DOHH2 (cell line): ENCODE data around the gene HERC4.

Experiments
- H3F3A ChIP-seq: fragments of 200-600 bp; sonication (generic), shearing (Covaris generic); 2 replicates; pipeline ENCODE4 v1.6.0; 2016; ENCODE audit warnings: antibody characterized with exemption, mild to moderate bottlenecking; ENCODE audit not compliant: control insufficient read depth, insufficient read depth
- H3K27ac ChIP-seq: fragments of 200-600 bp; sonication (generic); 2 replicates; pipeline ENCODE4 v1.5.1; 2014; ENCODE audit warnings: low read depth, mild to moderate bottlenecking, low read length, moderate library complexity
- H3K27me3 ChIP-seq: fragments of 200-600 bp; sonication (generic); 2 replicates; pipeline ENCODE4 v1.6.1; 2014; ENCODE audit warnings: mild to moderate bottlenecking, low read length, mixed read lengths; ENCODE audit not compliant: control insufficient read depth
- H3K36me3 ChIP-seq: fragments of 200-600 bp; sonication (generic); 2 replicates; pipeline ENCODE4 v1.6.1; 2014; ENCODE audit warnings: mild to moderate bottlenecking, low read length, moderate library complexity, mixed read lengths; ENCODE audit not compliant: control insufficient read depth
- H3K4me1 ChIP-seq: fragments of 200-600 bp; sonication (generic); 2 replicates; pipeline ENCODE4 v1.6.1; 2014; ENCODE audit warnings: mild to moderate bottlenecking, low read length, mixed read lengths; ENCODE audit not compliant: control insufficient read depth
- H3K4me2 ChIP-seq: fragments of 200-600 bp; sonication (generic); 2 replicates; pipeline ENCODE4 v1.6.0; 2014; ENCODE audit warnings: mild to moderate bottlenecking, low read length, moderate library complexity
- H3K4me3 ChIP-seq: fragments of 200-600 bp; sonication (generic); 2 replicates; pipeline ENCODE4 v1.5.1; 2014; ENCODE audit warnings: mild to moderate bottlenecking, low read length, mixed read lengths
- H3K79me2 ChIP-seq: fragments of 200-600 bp; sonication (generic); 2 replicates; pipeline ENCODE4 v1.6.1; 2014; ENCODE audit warnings: mild to moderate bottlenecking, low read length, mixed read lengths; ENCODE audit not compliant: control insufficient read depth
- H3K9me2 ChIP-seq: fragments of 200-600 bp; sonication (generic); replicated peaks from 2 replicates; pipeline ENCODE4 v1.6.1; 2014; ENCODE audit warnings: mild to moderate bottlenecking, low read length, mixed read lengths; ENCODE audit not compliant: control insufficient read depth
- H3K9me3 ChIP-seq: fragments of 200-600 bp; sonication (generic); 2 replicates; pipeline ENCODE4 v1.6.1; 2014; ENCODE audit warnings: antibody characterized with exemption, low read length, mixed read lengths; ENCODE audit not compliant: control insufficient read depth, insufficient read depth
- H4K20me1 ChIP-seq: fragments of 200-600 bp; sonication (generic); 2 replicates; pipeline ENCODE4 v1.6.0; 2014; ENCODE audit warnings: low read depth, mild to moderate bottlenecking, antibody characterized with exemption, low read length, moderate library complexity; ENCODE audit not compliant: control insufficient read depth, insufficient read depth
- CTCF ChIP-seq: fragments of 200-600 bp; sonication (generic); IDR thresholded peaks from one replicate; pipeline ENCODE4 v1.5.1; 2014; ENCODE audit warnings: antibody characterized with exemption, mild to moderate bottlenecking, low read depth, low read length; ENCODE audit not compliant: poor library complexity, severe bottlenecking
- EZH2phosphoT487 ChIP-seq: fragments of 200-600 bp; sonication (generic); IDR thresholded peaks from 2 replicates; pipeline ENCODE4 v1.6.1; 2017; ENCODE audit warnings: borderline replicate concordance, mild to moderate bottlenecking, antibody characterized with exemption, low read length, moderate library complexity, mixed read lengths

HERC4 gene

GRCh38 chr10:67923551-67923950 is 151.5 kb downstream of the HERC4 start:
- Histone ChIP-seq H3K79me2 (no peaks in the 10 kb centered on the region), H3K4me3 (no peak overlapping the region), H4K20me1 (no peaks in the 10 kb centered on the region), H3K9me3 (no peaks in the 10 kb centered on the region), H3F3A (peaks cover 9% of the 10 kb centered on the region), H3K27ac (no peak overlapping the region), H3K9me2 (no peaks in the 10 kb centered on the region), H3K4me2 (no peak overlapping the region), H3K4me1 (no peaks in the 10 kb centered on the region), H3K36me3 (peaks cover 30% of the 10 kb centered on the region), H3K27me3 (no peaks in the 10 kb centered on the region)
- TF ChIP-seq CTCF (no peak), EZH2phosphoT487 (no peak)

GRCh38 chr10:67921065-67921464 is 154.0 kb downstream of the HERC4 start:
- no peaks in the 10 kb centered on the region for H3K9me2 ChIP-seq
- no peaks in the 10 kb centered on the region for H4K20me1 ChIP-seq
- H3K4me3 ChIP-seq = no peak overlapping the region
- H3F3A ChIP-seq = peaks cover 30% of the 10 kb centered on the region
- H3K27ac ChIP-seq = no peak overlapping the region
- TF ChIP-seq EZH2phosphoT487 (no peak), CTCF (no peak)
- no peaks in the 10 kb centered on the region for H3K4me1 ChIP-seq
- H3K79me2 ChIP-seq = 0 out of 2 replicates have a peak, but pooled peaks cover 2% of the 10 kb centered on the region
- no peaks in the 10 kb centered on the region for H3K27me3 ChIP-seq
- no peaks in the 10 kb centered on the region for H3K9me3 ChIP-seq
- no peak overlapping the region for H3K4me2 ChIP-seq
- H3K36me3 ChIP-seq = peaks cover 48% of the 10 kb centered on the region

GRCh38 chr10:67917679-67918078 is 157.4 kb downstream of the HERC4 start:
- Histone ChIP-seq H3K4me1 (peaks cover 3% of the 10 kb centered on the region), H3K79me2 (peaks cover 24% of the 10 kb centered on the region), H3K27me3 (no peaks in the 10 kb centered on the region), H3K36me3 (peaks cover 65% of the 10 kb centered on the region), H3K9me3 (no peaks in the 10 kb centered on the region), H3K4me2 (no peak overlapping the region), H3K27ac (no peak overlapping the region), H3K4me3 (no peak overlapping the region), H3F3A (peaks cover 32% of the 10 kb centered on the region), H3K9me2 (no peaks in the 10 kb centered on the region), H4K20me1 (no peaks in the 10 kb centered on the region)
- TF ChIP-seq CTCF (no peak), EZH2phosphoT487 (no peak)
